Lung (tissue), 12 donors: Measurements from ENCODE around the gene MLF2. TPM values are rescaled to one million over a fixed set of nuclear protein-coding genes. Genes with fewer than 3 reads are reported as not detected.

Source experiments
- ATAC-seq: fragments of 200-7000 bp; cut with Tn5 transposase; one replicate; pipeline ENCODE4 v1.9.1; 2020; ENCODE audit warnings: moderate number of reproducible peaks; ENCODE audit not compliant: insufficient read depth, low FRiP score
- DNase-seq, 3 donors: peaks; one replicate each; pipeline ENCODE4 v3.0.0-alpha.2; 2013 to 2017
- H3K27ac ChIP-seq, 2 donors: one replicate each; pipeline ENCODE4 v1.5.1; 2013; ENCODE audit warnings: mild to moderate bottlenecking in 2 of 2, moderate library complexity in 2 of 2, control low read depth in 1 of 2, inconsistent platforms in 1 of 2, low read depth in 1 of 2, low read length in 1 of 2
- H3K27me3 ChIP-seq, 3 donors: one replicate each; pipeline ENCODE4 v1.5.1; 2013; ENCODE audit warnings: low read length in 2 of 3; ENCODE audit not compliant: control insufficient read depth in 3 of 3, insufficient read depth in 3 of 3
- H3K36me3 ChIP-seq, 4 donors: one replicate each; pipeline ENCODE4 v1.5.1; 2013; ENCODE audit warnings: low read length in 4 of 4, mild to moderate bottlenecking in 1 of 4, moderate library complexity in 1 of 4; ENCODE audit not compliant: control insufficient read depth in 4 of 4, insufficient read depth in 4 of 4
- H3K4me1 ChIP-seq, 5 donors: one replicate each; pipeline ENCODE4 v1.5.1; 2013; ENCODE audit warnings: low read length in 5 of 5, mild to moderate bottlenecking in 2 of 5, moderate library complexity in 1 of 5; ENCODE audit not compliant: control insufficient read depth in 5 of 5, insufficient read depth in 5 of 5
- H3K4me3 ChIP-seq: one replicate; pipeline ENCODE4 v1.5.1; 2013; ENCODE audit warnings: mild to moderate bottlenecking, control low read depth, moderate library complexity
- H3K9ac ChIP-seq, 2 donors: one replicate each; pipeline ENCODE4 v1.5.1; 2013; ENCODE audit warnings: low read length in 2 of 2, control low read depth in 1 of 2; ENCODE audit not compliant: insufficient read depth in 1 of 2
- H3K9me3 ChIP-seq, 4 donors: one replicate each; pipeline ENCODE4 v1.5.1; 2013; ENCODE audit warnings: low read length in 3 of 4, mild to moderate bottlenecking in 1 of 4, moderate library complexity in 1 of 4; ENCODE audit not compliant: control insufficient read depth in 4 of 4, insufficient read depth in 3 of 4
- CTCF ChIP-seq: IDR thresholded peaks from 2 replicates; pipeline ENCODE4 v1.5.1; 2012; ENCODE audit warnings: mild to moderate bottlenecking; ENCODE audit errors: control extremely low read depth, extremely low read depth
- WGBS, 2 donors: extraction: QIAGEN DNeasy Blood & Tissue Kit; methylation state at CpG; one replicate each; pipeline ENCODE4 v1.1.7; 2013; 5-methylcytosine and 5-hydroxymethylcytosine counted together
- polyA plus RNA-seq, 2 donors: library from polyadenylated mRNA; stranded (reverse); fragments of 200-250 nt; gene quantifications; one replicate each; pipeline ENCODE4 v1.2.1, GENCODE V29; 2013
- total RNA-seq, 2 donors: library from RNA; depleted of rRNA in 1 of 2; stranded (reverse); fragments of >200 nt in 1 of 2; gene quantifications; one replicate each; pipeline ENCODE4 v1.2.1, GENCODE V29; 2014 to 2021
- donor health status: control.
- donor health status: control.
- donor health status: Bipolar disorder and iron deficiency.
- donor health status: healthy.
- donor health status: DM: yes; HTN: yes; CAD: no.

MLF2 gene
- total and polyA plus RNA-seq, 4 donors, result 95.9 to 171 (median 164) TPM

- Histone ChIP-seq H3K27me3 (peaks cover 0 to 32% (median 27%) of the 10 kb centered on the region in 3 donors), H3K9me3 (peaks cover 0 to 6% (median 0%) of the 10 kb centered on the region in 4 donors), H3K4me3 (no peak overlapping the region), H3K27ac (no peak overlapping the region), H3K36me3 (no peaks in the 10 kb centered on the region), H3K9ac (no peak overlapping the region), H3K4me1 (peaks cover 0 to 11% (median 6%) of the 10 kb centered on the region in 5 donors)
- no peak for TF ChIP-seq CTCF
- DNase-seq, result peak in 1 of 3 donors; percentile 23
- no peak for ATAC-seq
- 9 to 13% methylated on average over 10 of the region's 10 CpGs for WGBS, 2 donors
Observed at GRCh38 chr12:6703631-6704030, 49.3 kb downstream of the MLF2 start.

GRCh38 chr12:6701078-6701768 lies 51.7 kb downstream of the MLF2 start:
- Histone ChIP-seq H3K4me3 (no peak overlapping the region), H3K27me3 (peaks cover 0 to 32% (median 27%) of the 10 kb centered on the region in 3 donors), H3K9ac (peak overlapping the region in 1 of 2 donors; percentile 62), H3K9me3 (peaks cover 0 to 6% (median 0%) of the 10 kb centered on the region in 4 donors), H3K27ac (no peak overlapping the region), H3K4me1 (peaks cover 0 to 11% (median 6%) of the 10 kb centered on the region in 5 donors), H3K36me3 (no peaks in the 10 kb centered on the region)
- no peak for TF ChIP-seq CTCF
- ATAC-seq (no peak), DNase-seq (no peak)
- 30 to 31% methylated on average over 13 of the region's 13 CpGs for WGBS, 2 donors

GRCh38 chr12:6700646-6701051 lies 52.3 kb downstream of the MLF2 start, which contains the start of gene PIANP:
Gene PIANP (minus strand): TSS chr12:6700815. CDS start chr12:6698061, 2,754 bp downstream.
- ATAC-seq, result no peak
- peak; percentile 73 to 77 (median 77) for DNase-seq

More at GRCh38 chr12:6700646-6701051, 52.3 kb downstream of the MLF2 start, which contains the start of gene PIANP:
- no peaks in the 10 kb centered on the region for H3K36me3 ChIP-seq
- H3K9ac ChIP-seq, result peak within 1 kb of the TSS; percentile 25 to 62
- H3K4me3 ChIP-seq, result peak within 1 kb of the TSS; percentile 1
- no peak within 1 kb of the TSS for H3K27ac ChIP-seq
- TF ChIP-seq CTCF, result no peak
- 3% methylated on average over 6 to 41 of the region's 43 CpGs for WGBS, 2 donors
- peaks cover 0 to 32% (median 27%) of the 10 kb centered on the region in 3 donors for H3K27me3 ChIP-seq
- peaks cover 0 to 6% (median 0%) of the 10 kb centered on the region in 4 donors for H3K9me3 ChIP-seq
- H3K4me1 ChIP-seq, result peaks cover 0 to 11% (median 6%) of the 10 kb centered on the region in 5 donors
